Subcutaneous adipose tissue (tissue), 4 donors: ENCODE data around the gene CHD2. TPM values are rescaled to one million over a fixed set of nuclear protein-coding genes. Genes with fewer than 3 reads are reported as not detected.

Source experiments
- CTCF ChIP-seq: fragments of 450-650 bp; IDR thresholded peaks from one replicate; pipeline ENCODE4 v1.5.1; 2016; ENCODE audit warnings: low read depth, mild to moderate bottlenecking, control low read depth, antibody characterized with exemption, moderate library complexity
- total RNA-seq, 4 donors: library from RNA; depleted of rRNA; stranded (reverse); fragments of >200 nt; gene quantifications; one replicate each; pipeline ENCODE4 v1.1.0, GENCODE V29; 2016

CHD2 gene
- total RNA-seq, 4 donors from 2014 or later = 115 to 142 (median 128) TPM

- no peak for TF ChIP-seq CTCF
Observed at GRCh38 chr15:92954578-92954977, 54.5 kb downstream of the CHD2 start.

DNA sequence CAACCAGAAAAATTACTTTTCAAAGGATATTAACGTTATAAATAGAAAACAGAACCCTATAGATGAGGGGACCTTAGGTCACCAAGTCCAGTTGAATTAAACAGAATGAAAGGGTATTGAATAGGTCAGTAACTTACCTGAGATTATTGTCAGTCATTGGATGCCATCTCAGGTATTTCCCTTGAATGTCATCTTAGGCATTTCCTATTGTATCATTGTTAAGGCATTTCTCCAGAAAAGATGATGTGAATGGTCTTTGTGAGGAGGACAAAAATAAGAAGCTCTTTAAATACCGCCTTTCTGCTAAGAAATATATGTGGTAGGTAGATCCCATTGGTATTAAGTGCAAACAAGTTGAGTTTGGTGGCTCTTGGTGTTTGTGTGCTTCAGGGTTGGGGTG is 55.6 kb downstream of the CHD2 start:
- TF ChIP-seq CTCF = no peak

- no peak for TF ChIP-seq CTCF
Observed at GRCh38 chr15:92958105-92958504, 58.0 kb downstream of the CHD2 start.

GRCh38 chr15:92959219-92959618 is 59.1 kb downstream of the CHD2 start:
- TF ChIP-seq CTCF = no peak

GRCh38 chr15:92960996-92961681 is 61.0 kb downstream of the CHD2 start:
- TF ChIP-seq CTCF = no peak

GRCh38 chr15:92962914-92963313 is 62.8 kb downstream of the CHD2 start:
- TF ChIP-seq CTCF = no peak

DNA sequence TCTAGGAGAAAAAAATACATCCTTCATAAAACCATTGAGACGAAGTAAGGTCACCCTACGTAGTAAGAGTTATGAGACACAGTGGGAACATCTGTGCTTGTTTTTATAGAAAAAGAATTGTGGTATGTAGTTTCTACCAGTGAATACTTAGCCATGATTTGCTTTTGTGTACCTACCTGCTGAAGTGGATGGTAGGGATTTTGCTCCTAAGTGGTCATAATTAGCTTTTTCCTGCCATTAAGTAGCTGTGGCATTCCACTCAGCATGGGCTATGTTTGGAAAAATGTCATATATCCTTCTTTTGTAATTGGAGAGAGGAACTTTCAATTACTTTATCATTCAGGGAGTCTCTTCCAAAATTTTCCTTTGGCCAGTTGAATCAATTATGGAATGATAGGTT is 63.7 kb downstream of the CHD2 start:
- no peak for TF ChIP-seq CTCF
